Measurements from ENCODE around the gene TMEM200C. TPM values are rescaled to one million over a fixed set of nuclear protein-coding genes. Genes with fewer than 3 reads are reported as not detected.

The TMEM200C gene
- total and polyA plus RNA-seq, 9 of the 15 experiments (the other 6 are each of a cell fraction or from before 2014, with no cell fraction given), result 0.04 TPM; not detected in 8

- TF ChIP-seq, protein P1, sequence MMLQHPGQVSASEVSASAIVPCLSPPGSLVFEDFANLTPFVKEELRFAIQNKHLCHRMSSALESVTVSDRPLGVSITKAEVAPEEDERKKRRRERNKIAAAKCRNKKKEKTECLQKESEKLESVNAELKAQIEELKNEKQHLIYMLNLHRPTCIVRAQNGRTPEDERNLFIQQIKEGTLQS (IDR thresholded peaks at IDR 0.05), result no peak
- TF ChIP-seq, protein P1 (CRISPR knock-in tag; conservative IDR thresholded peaks at IDR 0.05), result no peak
These were observed 18.7 kb upstream of the TMEM200C start (continued) for GRCh38 chr18:5914016-5914415.

DNA sequence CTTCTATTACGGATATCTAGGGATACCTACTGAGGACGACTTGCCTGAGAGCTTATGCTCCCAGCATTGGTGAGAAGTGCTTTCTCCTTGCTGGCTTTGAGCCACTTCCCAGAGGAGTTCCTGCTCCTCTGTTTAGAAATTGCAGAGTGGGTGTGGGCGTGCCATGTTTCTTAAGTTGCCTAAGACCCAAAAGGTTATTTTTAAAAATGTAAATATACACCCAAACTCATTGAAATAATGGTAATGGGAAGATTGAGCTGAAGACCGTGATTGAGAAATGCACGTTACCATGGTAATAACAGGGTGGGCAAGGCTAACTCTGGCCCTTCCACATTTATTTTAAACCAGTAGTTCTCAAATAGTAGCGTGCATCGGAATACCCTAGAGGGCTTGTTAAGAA lies 17.2 kb upstream of the TMEM200C start:
- FAIRE-seq, result no peak
- Histone ChIP-seq H3K27ac (ENCODE audit: extremely low read depth, low read depth, low read length) (no peak overlapping the region), H3K4me2 (ENCODE audit: insufficient read depth, low read length) (no peak overlapping the region), H3K27me3 (ENCODE audit: control insufficient read depth in 2 of 2, insufficient read depth in 2 of 2, low read length in 2 of 2) (no peaks in the 10 kb centered on the region), H3K79me2 (ENCODE audit: control insufficient read depth, insufficient read depth, low read length) (no peaks in the 10 kb centered on the region), H3K9ac (ENCODE audit: insufficient read depth in 1 of 2, low read depth in 2 of 2, low read length in 2 of 2) (no peak overlapping the region), H3K36me3 (ENCODE audit: control insufficient read depth, insufficient read depth, low read length) (no peaks in the 10 kb centered on the region), H3K4me3 (no peak overlapping the region), H3K9me1 (ENCODE audit: control insufficient read depth, insufficient read depth, low read length) (no peaks in the 10 kb centered on the region), H4K20me1 (replicated peaks; ENCODE audit: control insufficient read depth, insufficient read depth, low read length) (no peaks in the 10 kb centered on the region), H3K4me1 (replicated peaks in 1 of 2; ENCODE audit: control insufficient read depth in 2 of 2, insufficient read depth in 2 of 2, low read length in 2 of 2) (no peaks in the 10 kb centered on the region), H3K9me3 (replicated peaks; ENCODE audit: control insufficient read depth, insufficient read depth, low read depth, low read length) (no peaks in the 10 kb centered on the region), H2AFZ (ENCODE audit: low read depth, low read length) (no peak overlapping the region)
- no peak for ATAC-seq
- in situ Hi-C loops (cut with MboI), result no loop called here
- ChIA-PET POLR2A (interaction anchor here (0.8 kb wide), 1 partner anchor 9 kb away, joined by 4 read pairs; no protein-coding TSS in a partner anchor), CTCF (ENCODE audit: low intra/inter-chr PET ratio) (no interaction called here)
- no peak for DNase-seq (ENCODE audit: extremely low read depth in 1 of 4, low spot score in 3 of 4)
- intact Hi-C loops (cut with micrococcal nuclease), result no loop called here
- BruUV-seq (replicated peaks), result no TSS peak
- WGBS (ENCODE audit: insufficient coverage, low coverage, missing lambda C conversion rate), result 3% methylated on average over 7 of the region's 7 CpGs
- 0 out of 2 replicates have a peak, but pooled peaks have one; percentile 8 for TF ChIP-seq RFX1 (IDR thresholded peaks at IDR 0.05)
- TF ChIP-seq ZBTB7A (IDR thresholded peaks at IDR 0.05; ENCODE audit: borderline replicate concordance, control insufficient read depth, low read depth, low read length), result no peak
